Motor neuron (in vitro differentiated cells): ENCODE results near the gene GJA4. TPM values are rescaled to one million over a fixed set of nuclear protein-coding genes. Genes with fewer than 3 reads are reported as not detected.
A peak's percentile ranks its signal among the peaks of the same experiment; 100 is the strongest.
"Not testable (repeated sequence)": the region's sequence is repeated elsewhere in the genome, so short reads cannot be mapped to it uniquely, and the experiment has no call there.

Source experiments
- ATAC-seq, 8 experiments: fragments of 200-7000 bp; cut with Tn5 transposase; replicated peaks in 6 of 8; 2 replicates each; pipeline ENCODE4 v1.8.0; 2021; ENCODE audit warnings: mild to moderate bottlenecking in 8 of 8, moderate library complexity in 8 of 8
- H3K27ac ChIP-seq, 2 donors: fragments of 250-450 bp; sonication (Bioruptor Pico); 2 replicates each; pipeline ENCODE4 v1.9.0; 2021; ENCODE audit warnings: antibody characterized with exemption in 2 of 2, mild to moderate bottlenecking in 2 of 2, moderate library complexity in 1 of 2
- H3K4me1 ChIP-seq, 2 donors: fragments of 250-450 bp; sonication (Bioruptor Pico); replicated peaks in 1 of 2; 2 replicates each; pipeline ENCODE4 v1.6.1; 2021; ENCODE audit warnings: antibody characterized with exemption in 2 of 2, mild to moderate bottlenecking in 2 of 2, moderate library complexity in 1 of 2
- H3K4me3 ChIP-seq, 5 donors: fragments of 250-450 bp; sonication (Bioruptor Pico); 2 replicates each; pipeline ENCODE4 v1.9.0; 2021; ENCODE audit warnings: antibody characterized with exemption in 5 of 5, mild to moderate bottlenecking in 5 of 5, moderate library complexity in 4 of 5
- WGBS, 10 experiments: fragments of 450-650 bp; shearing (Covaris generic); methylation state at CpG; one replicate each; pipeline ENCODE4 v1.0.0; 2022; 5-methylcytosine and 5-hydroxymethylcytosine counted together
- in situ Hi-C, 9 experiments: fragments of 400-800 bp; cut with MboI; loops; one replicate each; pipeline ENCODE4 v1.15.0; 2021; ENCODE audit warnings: low sequenced_read_pairs in 9 of 9, low pct_unique_long_range_greater_than_20kb in 2 of 9; ENCODE audit not compliant: unreplicated experiment in 9 of 9
- total RNA-seq, 8 experiments: library from RNA; unstranded; fragments of 300-600 nt; gene quantifications; 2 replicates each; pipeline versions ENCODE4 v1.2.3 to v1.2.4, GENCODE V29; 2022

The GJA4 gene
- total RNA-seq, 8 experiments from 2014 or later: 0.38 to 1.2 (median 0.68) TPM

DNA sequence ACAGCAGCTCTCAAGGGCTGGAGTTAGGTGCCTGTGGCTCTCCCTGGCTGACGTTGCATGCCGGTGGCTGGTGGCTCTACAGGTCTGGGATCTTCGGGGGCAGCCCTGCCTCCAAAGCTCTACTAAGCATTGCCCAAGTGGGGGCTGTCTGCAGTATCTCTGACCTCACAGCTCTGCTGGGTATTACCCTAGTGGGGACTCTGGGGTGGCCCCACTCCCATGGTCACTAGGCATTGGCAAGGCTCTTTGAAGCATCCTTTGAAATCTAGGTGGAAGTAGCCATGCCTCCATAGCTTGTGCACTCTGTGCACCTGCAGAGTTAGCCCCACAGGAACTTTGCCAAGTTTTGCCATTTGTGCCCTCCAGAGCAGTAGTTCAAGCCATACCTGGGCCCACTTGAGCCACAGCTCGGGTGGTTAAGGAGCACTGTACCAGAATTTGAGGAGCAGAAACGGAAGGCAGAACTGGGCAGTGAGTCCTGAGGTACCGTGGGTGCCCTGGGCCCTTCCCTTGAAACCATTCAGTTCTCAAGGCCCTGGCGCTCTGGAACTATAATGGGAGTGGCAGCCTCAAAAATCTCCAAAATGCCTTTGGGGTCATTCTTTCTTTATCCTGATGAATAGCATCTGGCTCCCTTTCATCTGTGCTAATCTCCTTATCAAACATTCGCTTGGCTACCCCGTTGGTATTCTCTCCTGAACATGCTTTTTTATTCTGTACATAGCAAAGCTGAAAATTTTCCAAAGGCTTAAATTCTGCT, 15.4 kb downstream of the GJA4 start:
- 51 to 100% (median 86%) methylated on average over 2 to 7 of the region's 9 CpGs; no CpG with 5 or more reads in 1 of the 10 experiments for WGBS, 10 experiments
- H3K4me1 ChIP-seq: no peaks in the 10 kb centered on the region
- in situ Hi-C loops: no loop called here
- ATAC-seq: no peak
- H3K4me3 ChIP-seq: no peak overlapping the region
- H3K27ac ChIP-seq: no peak overlapping the region

DNA sequence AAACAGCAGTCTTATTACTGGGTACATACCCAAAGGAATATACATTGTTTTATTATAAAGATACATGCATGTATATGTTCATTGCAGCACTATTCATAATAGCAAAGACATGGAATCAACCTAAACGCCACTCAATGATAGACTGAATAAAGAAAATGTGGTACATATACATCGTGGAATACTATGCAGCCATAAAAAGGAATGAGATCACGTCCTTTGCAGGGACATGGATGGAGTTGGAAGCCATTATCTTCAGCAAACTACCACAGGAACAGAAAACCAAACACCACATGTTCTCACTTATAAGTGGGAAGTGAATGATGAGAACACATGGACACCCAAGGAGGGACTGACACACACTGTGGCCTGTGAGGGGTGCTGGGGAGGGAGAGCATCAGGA, 18.0 kb downstream of the GJA4 start:
- H3K4me1 ChIP-seq, H3K4me3 ChIP-seq, in situ Hi-C loops, H3K27ac ChIP-seq, ATAC-seq: not testable (repeated sequence)
- 39 to 100% (median 76%) methylated on average over 1 to 3 of the region's 3 CpGs for WGBS, 10 experiments

DNA sequence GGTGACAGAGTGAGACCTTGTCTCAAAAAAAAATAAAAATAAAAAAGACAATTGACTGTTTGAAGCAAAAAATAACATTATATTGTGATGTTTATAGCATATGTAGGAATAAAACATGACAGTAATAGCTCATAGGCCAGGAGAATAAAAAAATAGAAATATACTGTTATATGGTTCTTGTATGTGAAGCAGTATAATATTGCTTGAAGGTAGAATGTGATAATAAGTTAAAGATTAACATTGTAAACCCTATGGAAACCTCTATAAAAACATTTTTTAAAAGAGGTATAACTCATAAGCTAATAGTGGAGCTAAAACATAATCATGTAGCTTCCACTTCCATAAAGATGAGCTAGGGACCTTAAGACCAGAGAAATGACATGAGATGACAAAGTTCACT, 23.5 kb downstream of the GJA4 start:
- in situ Hi-C loops: no loop called here
- H3K4me1 ChIP-seq: no peaks in the 10 kb centered on the region
- no peak for ATAC-seq
- no peak overlapping the region for H3K4me3 ChIP-seq
- H3K27ac ChIP-seq: no peak overlapping the region

DNA sequence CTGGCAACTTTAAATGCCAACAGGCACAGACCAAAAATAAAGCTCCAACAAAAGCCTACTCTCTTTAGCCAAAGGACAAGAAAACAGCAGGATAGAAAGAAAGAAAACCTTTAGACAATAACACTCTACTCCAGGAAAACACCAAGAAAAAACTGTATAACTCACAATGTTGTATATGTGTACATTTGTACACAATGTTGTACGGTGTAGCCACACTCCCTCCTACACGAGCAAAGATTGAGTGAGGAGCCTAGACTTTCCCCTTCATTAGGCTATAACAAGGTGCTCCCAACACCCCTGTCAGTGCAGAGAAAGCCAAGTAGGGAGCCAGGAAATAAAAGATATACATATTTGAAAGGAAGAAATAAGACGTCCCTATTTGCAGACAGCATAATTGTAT, 24.0 kb downstream of the GJA4 start:
- no peaks in the 10 kb centered on the region for H3K4me1 ChIP-seq
- no peak for ATAC-seq
- no peak overlapping the region for H3K27ac ChIP-seq
- in situ Hi-C loops: no loop called here
- WGBS, 10 experiments: 20 to 79% (median 62%) methylated on average over 1 to 3 of the region's 3 CpGs; no CpG with 5 or more reads in 2 of the 10 experiments
- H3K4me3 ChIP-seq: no peak overlapping the region

DNA sequence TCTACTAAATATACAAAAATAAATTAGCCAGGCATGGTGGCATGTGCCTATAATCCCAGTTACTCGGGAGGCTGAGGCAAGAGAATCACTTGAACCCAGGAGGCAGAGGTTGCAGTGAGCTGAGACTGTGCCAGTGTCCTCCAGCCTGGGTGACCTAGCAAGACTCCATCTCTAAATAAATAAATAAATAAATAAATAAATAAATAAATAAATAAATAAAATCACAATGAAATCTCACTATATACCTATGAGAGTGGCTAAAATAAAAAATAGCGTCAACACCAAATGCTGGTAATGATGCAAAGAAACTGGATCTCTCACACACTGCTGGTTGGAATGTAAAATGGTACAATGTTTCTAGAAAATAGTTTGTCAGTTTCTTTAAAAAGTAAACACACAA, 26.1 kb downstream of the GJA4 start:
- in situ Hi-C loops, ATAC-seq, H3K27ac ChIP-seq, H3K4me1 ChIP-seq, H3K4me3 ChIP-seq: not testable (repeated sequence)
- WGBS, 10 experiments: 80 to 100% (median 93%) methylated on average over 1 to 2 of the region's 2 CpGs; no CpG with 5 or more reads in 1 of the 10 experiments

DNA sequence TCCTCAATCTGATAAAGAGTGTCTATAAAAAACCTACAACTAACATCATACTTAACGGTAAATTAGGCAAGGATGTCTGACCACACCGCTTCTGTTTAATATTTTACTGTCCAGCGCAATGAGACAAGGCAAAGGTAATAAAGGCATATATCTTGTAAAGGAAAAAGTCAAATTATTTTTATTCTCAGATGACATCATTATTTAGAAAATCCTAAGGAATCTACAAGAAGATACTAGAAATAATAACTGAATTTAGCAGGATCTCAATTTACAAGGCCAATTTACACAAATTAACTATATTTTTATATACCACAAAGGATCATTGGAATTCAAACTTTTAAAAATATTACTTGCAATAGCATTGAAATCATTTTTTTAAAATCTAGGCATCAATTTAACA, 29.4 kb downstream of the GJA4 start:
- Histone ChIP-seq H3K4me1 (peaks cover 0 to 5% of the 10 kb centered on the region in 2 donors), H3K27ac (no peak overlapping the region), H3K4me3 (no peak overlapping the region)
- in situ Hi-C loops: no loop called here
- 81 to 100% (median 98%) methylated on average over 2 to 3 of the region's 3 CpGs; no CpG with 5 or more reads in 1 of the 10 experiments for WGBS, 10 experiments
- no peak for ATAC-seq

DNA sequence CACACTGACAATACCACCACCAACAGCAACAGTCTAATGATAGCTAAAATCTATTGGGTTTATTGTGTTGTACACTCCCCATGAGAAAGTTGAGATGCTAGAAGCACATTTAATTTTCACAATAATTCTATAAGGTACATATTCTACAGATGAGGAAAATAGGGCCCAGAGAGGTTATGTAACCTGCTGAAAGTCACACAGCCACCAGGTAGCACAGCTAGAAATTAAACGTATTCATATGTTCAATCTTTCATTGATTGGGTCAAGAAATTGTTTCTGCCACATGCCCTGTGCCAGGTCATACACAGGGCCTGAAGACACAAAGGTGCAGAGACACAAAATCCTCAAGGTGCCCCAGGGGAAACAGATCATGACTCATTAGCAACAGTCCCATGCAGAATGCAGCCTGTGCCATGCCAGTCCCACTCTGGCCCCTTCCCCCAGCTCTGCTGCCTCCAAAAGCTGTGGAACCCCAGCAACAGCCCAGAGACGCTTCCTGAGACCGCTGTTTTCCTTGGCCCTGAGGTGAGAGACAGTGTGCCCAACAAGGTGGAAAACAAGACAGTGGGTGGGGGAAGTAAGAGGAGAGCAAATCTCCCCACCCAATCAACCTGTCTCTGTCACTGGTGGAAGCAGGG, 32.1 kb downstream of the GJA4 start:
- ATAC-seq: no peak
- in situ Hi-C loops: no loop called here
- Histone ChIP-seq H3K4me1 (peaks cover 0 to 5% of the 10 kb centered on the region in 2 donors), H3K4me3 (no peak overlapping the region), H3K27ac (no peak overlapping the region)
- 20 to 100% (median 79%) methylated on average over 1 to 3 of the region's 3 CpGs; no CpG with 5 or more reads in 2 of the 10 experiments for WGBS, 10 experiments

DNA sequence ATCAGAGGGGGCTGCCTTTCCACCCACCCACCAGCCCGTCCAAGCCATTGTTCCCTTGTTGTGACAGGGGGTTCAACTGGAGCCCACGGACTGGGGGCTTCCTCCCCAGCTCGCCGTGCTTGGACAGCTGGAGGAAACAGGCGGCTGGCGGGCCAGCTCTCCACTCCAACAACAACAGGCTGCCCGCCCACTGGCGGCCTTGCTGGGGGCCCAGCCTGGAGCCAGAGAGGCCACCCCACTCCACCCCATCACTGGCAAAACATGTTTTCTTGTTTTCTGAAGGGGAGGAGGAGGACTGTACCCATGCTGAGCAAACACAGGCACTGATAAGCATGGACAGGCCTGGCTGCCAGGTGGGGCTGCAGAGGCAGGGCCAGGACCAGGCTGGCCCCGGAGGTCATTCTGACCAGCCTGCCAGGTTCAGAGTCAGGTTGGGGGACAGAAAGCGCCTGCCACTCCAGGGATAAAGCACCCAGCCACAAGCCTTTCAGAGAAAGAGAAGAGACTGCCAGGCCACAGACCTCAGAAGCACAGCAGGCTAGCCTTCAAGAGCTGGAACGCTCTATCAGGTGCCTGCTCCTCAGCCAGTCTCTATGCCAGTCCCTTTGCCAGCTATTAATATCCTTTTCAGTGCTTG, 32.8 kb downstream of the GJA4 start:
- H3K4me1 ChIP-seq: peaks cover 0 to 5% of the 10 kb centered on the region in 2 donors
- in situ Hi-C loops: no loop called here
- no peak overlapping the region for H3K27ac ChIP-seq
- ATAC-seq: peak in 3 of 8 experiments; percentile 7 to 28 (median 22)
- WGBS, 10 experiments: 49 to 100% (median 77%) methylated on average over 1 to 9 of the region's 11 CpGs; no CpG with 5 or more reads in 3 of the 10 experiments
- H3K4me3 ChIP-seq: no peak overlapping the region

DNA sequence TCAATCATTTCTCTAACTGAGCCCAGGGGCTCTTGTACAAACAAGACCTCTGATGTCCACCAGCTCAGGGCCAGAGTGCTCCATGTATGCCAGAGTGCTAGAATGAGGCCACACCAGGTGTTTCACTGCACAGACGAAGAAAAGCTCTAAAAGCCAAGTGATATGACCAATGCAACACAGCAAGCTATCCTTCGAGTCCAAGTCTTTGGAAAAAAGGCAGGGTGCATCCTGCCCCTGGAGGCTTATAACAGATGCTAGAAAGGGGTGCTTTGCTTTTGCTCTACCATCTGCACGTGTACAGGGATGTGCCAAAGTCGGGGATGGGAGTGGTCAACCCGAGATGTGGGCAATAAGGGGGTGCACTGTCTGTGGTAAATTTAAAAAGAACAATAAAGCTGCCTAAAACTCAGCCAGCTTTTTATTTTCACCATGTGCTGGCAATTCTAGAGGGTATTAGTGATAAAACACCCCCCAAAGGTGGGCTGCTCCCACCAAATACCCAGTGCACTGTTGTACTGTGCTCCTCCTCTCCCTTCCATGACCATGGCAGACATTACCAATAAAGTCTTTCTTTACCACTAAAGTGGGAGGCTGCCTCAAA, 34.6 kb downstream of the GJA4 start:
- peaks cover 0 to 5% of the 10 kb centered on the region in 2 donors for H3K4me1 ChIP-seq
- H3K4me3 ChIP-seq: no peak overlapping the region
- in situ Hi-C loops: no loop called here
- no peak overlapping the region for H3K27ac ChIP-seq
- WGBS, 10 experiments: 20 to 86% (median 80%) methylated on average over 1 to 5 of the region's 5 CpGs; no CpG with 5 or more reads in 5 of the 10 experiments
- no peak for ATAC-seq

DNA sequence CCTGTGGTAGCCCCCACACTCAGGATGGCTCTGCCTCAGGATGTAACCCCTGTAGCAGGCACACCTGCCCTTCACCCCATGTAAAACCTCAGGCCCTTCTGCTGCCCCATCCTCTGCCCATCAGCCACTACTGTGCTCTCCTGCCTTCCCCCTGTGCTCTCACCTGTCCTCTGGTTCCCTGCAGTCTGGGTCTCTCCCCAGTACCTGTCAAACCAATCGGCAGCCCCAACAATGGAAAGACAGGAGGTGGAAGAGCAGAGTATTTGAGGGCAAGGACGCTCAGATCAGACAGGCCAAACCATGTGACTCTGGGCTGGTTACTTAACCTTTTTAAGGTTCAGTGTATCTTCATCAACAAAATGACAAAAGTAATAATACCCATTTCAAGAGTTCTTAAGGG, 35.8 kb downstream of the GJA4 start:
- Histone ChIP-seq H3K4me1 (peaks cover 0 to 5% of the 10 kb centered on the region in 2 donors), H3K27ac (no peak overlapping the region), H3K4me3 (no peak overlapping the region)
- WGBS, 10 experiments: 0 to 83% (median 67%) methylated on average over 1 to 2 of the region's 2 CpGs; no CpG with 5 or more reads in 5 of the 10 experiments
- ATAC-seq: no peak
- in situ Hi-C loops: no loop called here

DNA sequence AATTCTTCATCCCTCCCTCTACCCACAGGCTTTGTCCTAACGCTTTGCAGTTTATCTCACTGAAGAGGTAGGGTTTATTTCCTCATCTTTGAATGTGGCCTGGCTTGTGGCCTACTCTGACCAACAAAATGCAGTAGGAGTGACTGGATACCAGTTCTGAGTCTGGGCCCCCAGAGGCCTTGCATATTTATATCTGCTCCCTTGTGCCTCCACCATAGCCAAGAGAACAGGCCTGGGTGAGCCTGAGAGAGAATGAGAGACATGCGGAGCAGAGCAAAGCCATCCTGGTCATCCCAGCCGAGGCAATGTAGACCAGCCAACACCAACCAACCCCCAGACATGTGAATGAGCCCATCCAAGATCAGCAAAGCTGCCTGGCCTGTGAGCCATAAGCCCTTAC, 36.5 kb downstream of the GJA4 start:
- no peak overlapping the region for H3K27ac ChIP-seq
- 20 to 100% (median 78%) methylated on average over 1 to 3 of the region's 3 CpGs; no CpG with 5 or more reads in 2 of the 10 experiments for WGBS, 10 experiments
- no peak overlapping the region for H3K4me3 ChIP-seq
- in situ Hi-C loops: no loop called here
- peaks cover 0 to 5% of the 10 kb centered on the region in 2 donors for H3K4me1 ChIP-seq
- peak in 2 of 8 experiments; percentile 79 to 84 for ATAC-seq

DNA sequence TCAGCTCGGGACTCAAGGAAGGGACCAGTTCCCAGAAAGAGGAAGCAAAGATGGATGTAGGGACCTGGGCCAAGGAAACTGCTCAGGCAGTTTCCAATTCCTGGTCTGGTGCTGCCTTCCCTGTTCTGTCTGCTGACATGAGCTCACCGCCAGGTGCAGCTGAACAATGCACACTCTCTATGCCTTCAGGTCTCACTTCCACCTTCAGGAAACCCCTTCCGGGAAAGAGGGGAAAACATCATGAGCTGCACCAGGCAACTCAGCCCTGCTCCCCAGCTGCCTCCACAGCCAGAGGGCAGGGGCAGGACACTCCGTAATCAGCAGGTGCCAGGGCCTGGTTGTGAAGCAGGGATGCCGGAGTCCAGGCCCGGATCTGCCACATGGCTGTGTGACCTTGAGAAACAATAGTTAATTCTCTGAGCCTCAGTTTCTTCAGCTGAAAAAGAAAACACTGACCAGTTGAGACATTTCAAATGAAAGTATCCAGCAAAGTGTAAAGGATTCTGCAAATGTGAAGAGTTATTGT, 39.0 kb downstream of the GJA4 start:
- Histone ChIP-seq H3K4me3 (no peak overlapping the region), H3K27ac (no peak overlapping the region), H3K4me1 (no peaks in the 10 kb centered on the region)
- ATAC-seq: no peak
- in situ Hi-C loops: no loop called here
- WGBS, 10 experiments: 0 to 100% (median 93%) methylated on average over 1 to 5 of the region's 6 CpGs; no CpG with 5 or more reads in 2 of the 10 experiments

DNA sequence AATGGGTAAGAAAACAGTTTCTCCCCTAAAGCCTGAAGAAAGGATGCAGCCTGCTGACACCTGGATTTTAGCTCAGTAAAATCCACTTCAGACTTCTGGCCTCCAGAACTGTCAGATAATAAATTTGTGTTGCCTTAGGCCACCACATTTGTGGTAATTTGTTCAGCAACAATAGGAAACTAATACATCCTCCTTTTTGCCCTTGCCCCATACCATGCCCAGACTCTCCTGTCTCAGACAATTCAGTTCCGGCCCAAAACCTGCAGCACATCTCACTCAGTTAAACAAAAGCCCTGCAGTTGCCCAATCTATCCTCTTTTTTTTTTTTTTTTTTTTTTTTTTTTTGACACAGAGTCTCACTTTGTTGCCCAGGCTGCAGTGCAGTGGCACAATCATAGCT, 40.9 kb downstream of the GJA4 start:
- in situ Hi-C loops: no loop called here
- WGBS, 10 experiments: 100% methylated on average over 1 of the region's 1 CpG; no CpG with 5 or more reads in 5 of the 10 experiments
- Histone ChIP-seq H3K27ac (no peak overlapping the region), H3K4me3 (no peak overlapping the region), H3K4me1 (no peaks in the 10 kb centered on the region)
- ATAC-seq: no peak
